ENCODE data around the gene TSHZ2.

DNA sequence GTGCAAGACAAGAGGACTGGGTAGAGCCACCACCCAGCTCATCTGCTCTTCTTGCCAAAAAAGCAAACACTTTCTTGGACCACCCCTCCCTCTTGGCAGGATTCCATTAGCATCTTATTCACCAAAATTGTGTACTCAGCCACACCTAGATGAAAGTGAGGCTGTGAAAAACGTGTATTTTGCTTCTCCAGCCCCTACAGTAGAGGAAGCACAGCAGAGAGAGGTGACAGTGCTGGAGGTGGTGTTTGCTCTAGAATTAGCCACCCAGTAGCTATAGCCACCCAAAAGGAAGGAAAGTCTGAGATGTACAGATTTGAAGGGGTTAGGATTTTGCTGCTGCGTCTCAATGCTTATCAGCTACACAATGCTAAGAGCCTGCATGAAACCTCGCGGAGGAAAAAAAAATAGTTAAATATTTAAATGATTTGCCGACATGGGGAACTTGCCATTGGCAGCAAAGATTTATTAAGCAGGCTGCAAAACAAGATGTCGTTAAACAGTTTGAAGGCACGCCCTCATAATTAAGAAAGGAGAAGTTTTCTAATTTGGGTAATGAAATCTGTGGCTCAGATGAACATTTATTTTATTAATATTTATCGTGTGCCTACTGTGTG is 334.1 kb downstream of the TSHZ2 start:
- no peak for TF ChIP-seq EZH2phosphoT487 (IDR thresholded peaks at IDR 0.05; ENCODE audit: low read depth, severe bottlenecking, unreplicated experiment)
- TF ChIP-seq, protein P1, sequence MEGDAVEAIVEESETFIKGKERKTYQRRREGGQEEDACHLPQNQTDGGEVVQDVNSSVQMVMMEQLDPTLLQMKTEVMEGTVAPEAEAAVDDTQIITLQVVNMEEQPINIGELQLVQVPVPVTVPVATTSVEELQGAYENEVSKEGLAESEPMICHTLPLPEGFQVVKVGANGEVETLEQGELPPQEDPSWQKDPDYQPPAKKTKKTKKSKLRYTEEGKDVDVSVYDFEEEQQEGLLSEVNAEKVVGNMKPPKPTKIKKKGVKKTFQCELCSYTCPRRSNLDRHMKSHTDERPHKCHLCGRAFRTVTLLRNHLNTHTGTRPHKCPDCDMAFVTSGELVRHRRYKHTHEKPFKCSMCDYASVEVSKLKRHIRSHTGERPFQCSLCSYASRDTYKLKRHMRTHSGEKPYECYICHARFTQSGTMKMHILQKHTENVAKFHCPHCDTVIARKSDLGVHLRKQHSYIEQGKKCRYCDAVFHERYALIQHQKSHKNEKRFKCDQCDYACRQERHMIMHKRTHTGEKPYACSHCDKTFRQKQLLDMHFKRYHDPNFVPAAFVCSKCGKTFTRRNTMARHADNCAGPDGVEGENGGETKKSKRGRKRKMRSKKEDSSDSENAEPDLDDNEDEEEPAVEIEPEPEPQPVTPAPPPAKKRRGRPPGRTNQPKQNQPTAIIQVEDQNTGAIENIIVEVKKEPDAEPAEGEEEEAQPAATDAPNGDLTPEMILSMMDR (IDR thresholded peaks at IDR 0.05; ENCODE audit: poor library complexity) = no peak
